Pulmonary artery endothelial cell (primary cell): ENCODE data around the gene HUS1. TPM values are rescaled to one million over a fixed set of nuclear protein-coding genes. Genes with fewer than 3 reads are reported as not detected.
"Not testable (repeated sequence)": the region's sequence is repeated elsewhere in the genome, so short reads cannot be mapped to it uniquely, and the experiment has no call there.

Experiments
- DNase-seq: peaks from one replicate; pipeline ENCODE4 v3.0.0-alpha.2; 2011; ENCODE audit warnings: low read depth, low spot score
- total RNA-seq: library from RNA; depleted of rRNA; stranded (reverse); fragments of >200 nt; gene quantifications from 2 replicates; pipeline ENCODE4 v1.2.3, GENCODE V29; 2014

The HUS1 gene
- total RNA-seq, 1 donor from 2014 or later: 19.2 TPM

DNA sequence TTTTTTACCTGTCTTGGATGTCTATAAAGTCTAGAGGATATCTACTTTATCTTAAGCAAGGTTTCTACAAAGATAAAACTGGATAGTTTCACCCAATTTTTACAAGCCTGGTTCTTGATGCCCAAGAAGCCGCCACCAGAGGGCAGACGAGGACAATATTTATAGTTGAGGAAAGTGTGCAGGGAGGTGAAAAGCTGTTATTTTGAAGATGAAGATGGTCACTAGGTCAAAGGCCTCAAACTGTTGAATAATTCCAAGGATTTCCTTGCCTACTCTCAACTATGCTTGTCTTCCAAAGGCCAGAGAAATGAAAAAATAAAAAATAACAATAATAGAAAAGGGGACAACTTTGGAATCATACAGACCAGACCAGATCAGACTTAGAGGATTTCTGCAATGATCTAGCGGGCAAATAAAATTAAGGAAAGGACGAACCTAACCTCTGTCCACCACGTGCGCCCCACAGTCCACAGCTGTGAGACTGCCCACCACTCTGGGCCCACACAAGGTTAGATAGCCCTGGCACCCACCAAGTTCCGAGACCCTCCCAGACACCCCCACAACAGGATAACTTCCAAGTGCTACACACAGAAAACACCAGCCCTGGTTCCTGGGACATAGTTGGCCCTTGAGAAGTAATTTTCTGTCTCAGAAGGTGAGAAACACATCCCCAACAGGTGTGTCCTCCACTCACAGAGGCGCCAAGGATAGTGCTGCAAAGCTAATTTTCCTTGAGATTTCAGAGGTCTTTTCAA lies 34.0 kb downstream of the HUS1 start:
- peak; percentile 51 for DNase-seq

GRCh38 chr7:47944536-47945260 lies 34.7 kb downstream of the HUS1 start:
- DNase-seq: no peak

DNA sequence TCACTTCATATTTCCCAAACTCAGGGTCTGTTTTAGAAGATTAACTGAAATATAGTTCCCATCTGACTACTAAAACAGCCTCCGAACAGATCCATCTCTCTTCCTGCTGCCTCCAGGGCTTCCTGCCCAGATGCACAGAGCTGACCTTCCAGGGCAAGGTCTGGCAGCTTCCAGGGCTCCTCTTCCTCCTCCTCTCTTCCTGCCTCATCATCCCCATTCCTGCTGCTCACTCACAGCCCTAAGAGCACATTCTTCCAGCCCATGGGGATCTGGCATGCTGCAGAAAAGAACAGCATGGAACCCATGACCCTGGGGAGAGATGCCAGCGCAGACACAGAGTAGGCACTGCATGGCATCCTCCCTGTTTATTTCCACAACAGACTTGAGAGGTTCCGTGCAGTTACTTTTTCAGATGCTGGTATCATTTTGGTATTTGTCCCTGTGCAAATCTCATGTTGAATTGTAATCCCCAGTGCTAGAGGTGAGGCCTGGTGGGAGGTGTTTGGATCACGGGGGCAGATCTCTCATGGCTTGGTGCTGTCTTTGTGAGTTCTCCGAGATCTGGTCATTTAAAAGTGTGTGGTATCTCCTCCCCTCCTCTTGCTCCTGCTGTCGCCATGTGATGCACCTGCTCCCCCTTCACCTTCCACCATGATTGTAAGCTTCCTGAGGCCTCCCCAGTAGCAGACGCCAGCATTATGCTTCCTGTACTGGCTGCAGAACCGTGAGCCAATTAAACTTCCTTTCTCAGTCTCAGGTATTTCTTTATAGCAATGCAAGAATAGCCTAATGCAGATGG lies 35.5 kb downstream of the HUS1 start:
- DNase-seq: no peak

DNA sequence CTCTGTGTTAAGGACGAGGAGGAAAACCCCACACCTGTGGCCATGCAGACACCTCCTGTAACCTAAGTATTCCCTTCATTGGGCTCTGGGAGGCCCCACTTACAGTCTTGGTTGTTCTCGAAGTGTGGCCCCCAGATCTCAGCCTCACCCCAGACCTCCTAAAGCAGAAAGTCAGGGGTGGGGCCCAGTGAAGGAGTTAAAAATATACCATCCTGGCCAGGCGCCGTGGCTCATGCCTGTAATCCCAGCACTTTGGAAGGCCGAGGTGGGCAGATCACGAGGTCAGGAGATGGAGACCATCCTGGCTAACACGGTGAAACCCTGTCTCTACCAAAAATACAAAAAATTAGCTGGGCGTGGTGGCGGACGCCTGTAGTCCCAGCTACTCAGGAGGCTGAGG lies 36.8 kb downstream of the HUS1 start:
- DNase-seq: not testable (repeated sequence)

GRCh38 chr7:47942132-47942531 lies 37.3 kb downstream of the HUS1 start:
- DNase-seq: no peak

GRCh38 chr7:47941136-47941844 lies 38.1 kb downstream of the HUS1 start:
- peak; percentile 88 for DNase-seq

DNA sequence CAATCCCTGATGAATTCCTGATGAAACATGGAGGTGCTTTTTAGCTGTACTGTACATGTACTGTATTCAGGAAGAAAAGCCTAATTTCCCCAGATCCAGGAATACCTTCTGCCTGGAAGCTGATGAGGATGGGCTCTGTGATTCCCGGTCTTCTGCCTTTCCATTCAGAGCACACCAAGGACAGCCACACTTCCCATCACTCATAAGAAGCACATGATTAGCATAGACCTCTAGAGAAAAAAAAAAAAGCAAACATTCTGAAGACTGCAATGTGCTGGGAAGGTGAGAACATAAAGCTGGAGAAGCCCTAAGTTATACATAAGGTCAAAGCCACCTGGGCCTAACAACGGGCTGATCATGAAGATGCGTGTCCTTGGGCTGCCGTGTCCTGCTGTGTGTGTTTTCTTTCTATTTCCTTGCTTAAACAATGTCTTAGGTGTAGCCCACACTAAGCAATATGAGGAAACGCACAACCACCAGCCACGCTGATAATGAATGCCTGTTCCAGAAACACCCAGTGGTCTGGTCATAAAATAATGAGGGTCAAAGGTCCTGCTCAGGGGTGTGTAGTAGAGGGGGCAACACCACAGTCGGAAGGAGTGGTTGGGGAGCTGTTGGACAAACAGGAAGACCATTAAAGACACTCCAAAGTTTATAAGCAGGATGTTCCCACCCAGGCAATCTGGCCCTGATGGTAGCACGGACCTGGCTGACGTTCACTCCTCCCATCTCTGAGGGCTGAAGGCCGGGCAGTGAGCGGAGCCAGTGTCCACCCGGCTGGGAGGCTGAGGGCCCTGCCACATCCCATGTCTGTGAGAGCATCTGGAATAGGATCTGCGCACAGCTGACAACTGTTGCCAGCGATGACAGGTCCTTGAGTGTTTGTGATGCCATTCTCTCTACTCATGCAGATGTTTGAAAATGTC lies 39.1 kb downstream of the HUS1 start:
- DNase-seq: no peak

- DNase-seq: no peak
These were observed 39.9 kb downstream of the HUS1 start for GRCh38 chr7:47939425-47940036.

GRCh38 chr7:47938574-47939165 lies 40.7 kb downstream of the HUS1 start:
- DNase-seq: no peak

GRCh38 chr7:47937711-47938573 lies 41.5 kb downstream of the HUS1 start:
- DNase-seq: no peak

- no peak for DNase-seq
These were observed 42.2 kb downstream of the HUS1 start for GRCh38 chr7:47937065-47937687.

GRCh38 chr7:47936323-47936722 lies 43.1 kb downstream of the HUS1 start:
- no peak for DNase-seq

DNA sequence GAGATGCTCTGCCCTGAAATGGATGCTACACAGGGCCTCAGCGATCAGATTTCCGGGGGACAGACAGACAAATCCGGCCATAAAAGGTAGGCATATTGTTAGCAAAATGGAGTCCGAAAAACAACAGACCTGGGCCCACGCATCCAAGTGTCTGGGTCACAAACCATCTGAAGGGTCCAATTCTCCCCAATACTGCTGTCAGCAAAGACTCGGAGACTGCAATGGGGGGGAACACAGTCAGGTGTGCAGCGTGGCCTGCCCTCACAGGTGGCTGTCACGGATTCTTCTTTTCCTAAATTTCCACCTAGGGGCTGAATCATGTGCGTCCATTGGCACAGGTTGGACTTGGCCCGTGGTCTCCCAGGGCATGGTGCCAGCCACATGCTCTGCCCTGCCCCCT lies 44.1 kb downstream of the HUS1 start:
- no peak for DNase-seq

GRCh38 chr7:47934831-47935230 lies 44.6 kb downstream of the HUS1 start:
- DNase-seq: no peak

DNA sequence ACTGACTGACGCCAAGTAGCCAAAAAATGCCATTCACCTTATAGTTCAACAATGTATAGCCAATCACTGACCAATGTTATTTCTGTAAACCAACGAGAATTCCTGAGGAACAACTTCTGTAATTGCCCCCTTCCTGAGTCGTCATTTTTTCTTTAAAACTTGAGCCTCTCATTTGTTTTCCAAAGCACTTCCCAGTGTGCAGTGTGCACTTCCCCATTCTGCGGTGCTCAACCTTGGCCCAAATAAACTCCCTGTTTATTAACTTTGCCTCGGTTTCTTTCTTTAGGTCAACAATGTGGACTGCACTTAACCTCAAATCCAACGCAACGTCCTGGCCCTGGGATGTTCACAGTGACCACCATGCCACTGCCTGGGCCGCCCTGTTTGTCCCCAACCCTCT lies 46.2 kb downstream of the HUS1 start:
- DNase-seq: no peak

DNA sequence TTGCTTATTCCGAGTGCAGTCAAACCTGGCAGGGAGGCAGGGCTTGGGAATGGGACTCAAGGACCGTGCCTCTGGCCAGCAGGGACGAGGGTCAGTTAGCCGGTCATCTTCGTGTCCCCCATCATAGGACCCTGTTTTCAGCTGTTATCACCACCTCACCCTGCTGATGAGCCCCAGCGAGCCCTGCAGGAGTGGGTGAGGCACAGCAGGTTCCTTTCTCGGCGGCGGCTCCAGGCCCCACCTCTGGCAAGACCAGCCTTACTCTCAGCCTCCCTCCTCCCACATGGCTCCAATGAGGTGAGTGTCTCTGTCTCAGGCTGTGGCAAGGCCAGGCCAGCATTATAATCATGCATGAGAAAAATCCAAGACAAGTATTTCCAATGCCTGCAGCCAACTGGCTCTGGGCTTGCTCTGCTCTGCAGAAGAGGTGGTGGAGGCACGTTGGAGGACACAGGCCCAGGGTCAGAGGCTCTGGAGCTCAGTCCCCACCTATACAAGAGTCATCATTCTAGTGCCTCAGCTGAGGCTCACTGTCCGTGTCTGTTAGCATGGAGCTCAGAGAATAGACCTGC lies 46.9 kb downstream of the HUS1 start:
- DNase-seq: no peak

DNA sequence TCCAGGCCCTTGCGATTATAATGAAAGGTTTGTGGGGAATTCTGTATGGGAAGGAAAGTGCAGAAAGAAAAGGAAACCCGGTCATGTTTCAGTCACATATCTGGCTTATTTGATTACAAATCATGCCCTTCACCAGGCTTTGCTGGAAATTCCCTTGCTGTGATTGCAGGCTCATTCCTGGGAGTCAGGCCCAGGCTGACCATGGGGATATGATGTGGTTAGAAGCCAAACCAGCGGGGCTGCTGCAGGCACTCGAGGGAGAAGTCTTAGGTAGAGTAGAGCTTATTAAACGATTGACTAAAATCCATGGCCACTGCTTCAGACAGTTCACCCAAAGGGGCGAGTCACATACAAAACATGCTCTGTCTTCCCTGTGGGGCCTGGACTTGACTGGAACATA lies 47.4 kb downstream of the HUS1 start:
- no peak for DNase-seq
